ENCODE results near the gene WIZ. TPM values are rescaled to one million over a fixed set of nuclear protein-coding genes. Genes with fewer than 3 reads are reported as not detected.

WIZ gene
- total and polyA plus RNA-seq, 2 of the 4 experiments (the other 2 are of a cell fraction), result 0.90 to 27.1 TPM

DNA sequence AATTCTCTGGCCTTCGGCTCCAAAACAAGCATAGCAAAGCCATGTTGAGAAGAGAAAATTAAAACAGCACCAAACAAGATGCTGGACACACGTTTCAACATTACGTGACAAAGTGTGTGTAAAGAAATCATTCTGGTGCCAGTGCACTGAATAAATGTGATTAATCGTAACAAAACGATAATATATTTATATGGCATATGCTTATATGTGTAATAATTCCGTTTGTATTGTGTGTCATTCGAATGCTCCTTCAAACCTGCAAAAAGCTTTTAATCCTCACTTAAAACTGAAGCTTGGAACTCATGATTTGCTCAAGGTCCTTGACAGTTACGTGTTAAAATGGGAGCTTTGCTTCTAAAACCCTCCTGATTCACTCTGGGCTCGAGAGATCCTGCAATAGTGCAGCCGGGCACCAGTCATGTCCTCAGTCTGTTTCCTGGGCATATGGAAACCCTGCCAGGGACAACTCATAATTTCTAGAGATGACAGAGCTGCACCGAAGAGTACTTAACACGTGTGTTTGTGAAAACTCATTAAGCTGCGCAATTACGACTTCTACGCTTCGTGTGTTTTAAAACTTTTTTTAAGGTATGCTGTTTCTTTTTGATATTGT is 30.2 kb downstream of the WIZ start:
- H4K8ac ChIP-seq (ENCODE audit: low read depth in 2 of 2, low read length in 2 of 2), result peak overlapping the region; percentile 32 to 85
- H2AK5ac ChIP-seq (ENCODE audit: low read depth, low read length), result 0 out of 2 replicates have a peak overlapping the region, but pooled peaks have one; percentile 14
- H2BK120ac ChIP-seq (ENCODE audit: low read depth, low read length), result no peak overlapping the region
- H3K4me3 ChIP-seq (ENCODE audit: insufficient read depth, low read depth, low read length), result peak overlapping the region; percentile 51
- H3K27me3 ChIP-seq (ENCODE audit: control insufficient read depth, insufficient read depth, low read length), result no peaks in the 10 kb centered on the region
- H3K14ac ChIP-seq (replicated peaks; ENCODE audit: low read depth, low read length), result peak overlapping the region; percentile 35
- H3K9ac ChIP-seq (ENCODE audit: low read depth, low read length), result peak overlapping the region; percentile 45; the same call in 1 of the 2 replicates
- H2AK9ac ChIP-seq (replicated peaks; ENCODE audit: low read depth, low read length, poor library complexity), result peak overlapping the region; percentile 1
- peaks cover 26% of the 10 kb centered on the region for H3K36me3 ChIP-seq (ENCODE audit: control insufficient read depth, insufficient read depth, low read length)
- H4K20me1 ChIP-seq (ENCODE audit: insufficient read depth, low read length), result peaks cover 56% of the 10 kb centered on the region
- in situ Hi-C loops (cut with MboI; ENCODE audit: low sequenced_read_pairs) (loop anchor here (25.0 kb wide), 1 partner anchor 768 kb away; the partner anchor contains the start of genes AP1M1 and FAM32A), dilution Hi-C loops (cut with HindIII; ENCODE audit: low sequenced_read_pairs, unreplicated experiment) (no loop called here), intact Hi-C loops (cut with micrococcal nuclease) (loop anchor here (1.0 to 10.0 kb wide), 3 partner anchors 41 to 245 kb away; partner anchors contain the start of gene AKAP8)
- BruUV-seq (replicated peaks), result no TSS peak
- peak overlapping the region; percentile 24; the same call in 1 of the 2 replicates for H4K5ac ChIP-seq (ENCODE audit: low read depth, low read length)
- no peak overlapping the region for H3K27ac ChIP-seq (ENCODE audit: insufficient read depth, low read length)
- ChIA-PET CTCF (interaction anchor here (0.6 to 1.7 kb wide), 8 partner anchors 8 to 136 kb away, joined by 3 to 7 read pairs (median 3); no protein-coding TSS in a partner anchor), POLR2A (ENCODE audit: unreplicated experiment) (interaction anchor here (0.7 to 1.3 kb wide), 3 partner anchors 14 to 39 kb away, joined by 3 to 4 read pairs (median 4); no protein-coding TSS in a partner anchor)
- no peak for ATAC-seq (ENCODE audit: low read depth)
- TF ChIP-seq MXI1 (IDR thresholded peaks at IDR 0.05; ENCODE audit: borderline replicate concordance, low read depth, low read length) (no peak), FOS (IDR thresholded peaks at IDR 0.05; ENCODE audit: low read depth, low read length) (no peak), CEBPB (IDR thresholded peaks at IDR 0.05; ENCODE audit: low read depth, low read length) (no peak), RAD21 (IDR thresholded peaks at IDR 0.05; ENCODE audit: low read length) (no peak)
- peaks cover 13% of the 10 kb centered on the region for H3K9me1 ChIP-seq (ENCODE audit: insufficient read depth, low read length)
- H2BK5ac ChIP-seq (ENCODE audit: low read depth, low read length, poor library complexity, severe bottlenecking), result peak overlapping the region; percentile 40
- H2BK20ac ChIP-seq (ENCODE audit: low read depth, low read length), result no peak overlapping the region
- DNase-seq, result no peak
- H3K79me1 ChIP-seq (ENCODE audit: low read depth in 1 of 2, low read length in 2 of 2), result peaks cover 0 to 40% of the 10 kb centered on the region in 2 experiments; a peak in 2 of 4 replicates
- 11% methylated on average over 3 of the region's 16 CpGs; no CpG with 5 or more reads in 1 of the 2 experiments for WGBS, 2 experiments (ENCODE audit: extremely low coverage in 2 of 2, insufficient read length in 1 of 2)
- peak overlapping the region; percentile 76 for H2AFZ ChIP-seq (replicated peaks; ENCODE audit: low read length, poor library complexity)
- peaks cover 12% of the 10 kb centered on the region for H3K4me1 ChIP-seq (ENCODE audit: control insufficient read depth, insufficient read depth, low read length)
- H3K4me2 ChIP-seq (ENCODE audit: low read depth, low read length), result peak overlapping the region; percentile 88
- peak overlapping the region; percentile 39; the same call in 1 of the 2 replicates for H3K23ac ChIP-seq (ENCODE audit: low read depth, low read length)
- 0 out of 2 replicates have a peak overlapping the region, but pooled peaks have one; percentile 4 for H4K91ac ChIP-seq (ENCODE audit: insufficient read depth, low read depth, low read length)
- H3K18ac ChIP-seq (ENCODE audit: low read depth, low read length), result peak overlapping the region; percentile 20; the same call in 1 of the 2 replicates
- H3K4ac ChIP-seq (ENCODE audit: low read depth, low read length), result peak overlapping the region; percentile 16; the same call in 1 of the 2 replicates
- 0 out of 3 replicates have a peak overlapping the region, but pooled peaks have one; percentile 3 for H2BK15ac ChIP-seq (ENCODE audit: low read depth, low read length)
- no peak overlapping the region for H3K56ac ChIP-seq (ENCODE audit: extremely low read depth, insufficient read depth, low read length)
- peaks cover 5% of the 10 kb centered on the region; the same call in 1 of the 2 replicates for H3K9me3 ChIP-seq (ENCODE audit: control insufficient read depth, insufficient read depth, low read length)

All from IMR-90 (cell line).